Measurements from ENCODE around the gene ACOX2. TPM values are rescaled to one million over a fixed set of nuclear protein-coding genes. Genes with fewer than 3 reads are reported as not detected.
A peak's percentile ranks its signal among the peaks of the same experiment; 100 is the strongest.

Gene ACOX2
- total RNA-seq, 1 donor from 2014 or later: not detected

DNA sequence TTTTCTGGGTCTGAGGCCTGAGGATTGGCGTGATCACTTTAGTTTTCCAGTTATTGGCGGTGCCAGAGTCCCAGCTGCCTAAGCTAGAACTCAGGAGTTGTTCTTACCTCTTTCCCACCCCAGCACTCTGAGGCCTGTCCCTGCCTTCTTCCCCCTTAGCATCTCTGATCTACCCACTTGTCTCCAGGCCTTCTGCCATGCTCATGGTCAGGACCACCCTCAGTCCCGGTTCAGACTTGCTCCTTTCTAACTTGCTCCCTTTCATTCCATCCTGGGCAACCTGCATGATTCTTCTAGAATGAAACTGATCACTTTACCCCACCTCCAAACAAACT, 15.7 kb downstream of the ACOX2 start:
- H3K4me1 Mint-ChIP-seq: no peaks in the 10 kb centered on the region
- no peaks in the 10 kb centered on the region for H3K9me3 Mint-ChIP-seq
- intact Hi-C loops (cut with micrococcal nuclease): no loop called here
- H3K4me3 Mint-ChIP-seq: no peak overlapping the region
- peaks cover 3% of the 10 kb centered on the region for H3K27me3 Mint-ChIP-seq
- no peaks in the 10 kb centered on the region for H3K36me3 Mint-ChIP-seq (ENCODE audit: low read depth)
- H3K27ac Mint-ChIP-seq: no peak overlapping the region
- no peak for DNase-seq

DNA sequence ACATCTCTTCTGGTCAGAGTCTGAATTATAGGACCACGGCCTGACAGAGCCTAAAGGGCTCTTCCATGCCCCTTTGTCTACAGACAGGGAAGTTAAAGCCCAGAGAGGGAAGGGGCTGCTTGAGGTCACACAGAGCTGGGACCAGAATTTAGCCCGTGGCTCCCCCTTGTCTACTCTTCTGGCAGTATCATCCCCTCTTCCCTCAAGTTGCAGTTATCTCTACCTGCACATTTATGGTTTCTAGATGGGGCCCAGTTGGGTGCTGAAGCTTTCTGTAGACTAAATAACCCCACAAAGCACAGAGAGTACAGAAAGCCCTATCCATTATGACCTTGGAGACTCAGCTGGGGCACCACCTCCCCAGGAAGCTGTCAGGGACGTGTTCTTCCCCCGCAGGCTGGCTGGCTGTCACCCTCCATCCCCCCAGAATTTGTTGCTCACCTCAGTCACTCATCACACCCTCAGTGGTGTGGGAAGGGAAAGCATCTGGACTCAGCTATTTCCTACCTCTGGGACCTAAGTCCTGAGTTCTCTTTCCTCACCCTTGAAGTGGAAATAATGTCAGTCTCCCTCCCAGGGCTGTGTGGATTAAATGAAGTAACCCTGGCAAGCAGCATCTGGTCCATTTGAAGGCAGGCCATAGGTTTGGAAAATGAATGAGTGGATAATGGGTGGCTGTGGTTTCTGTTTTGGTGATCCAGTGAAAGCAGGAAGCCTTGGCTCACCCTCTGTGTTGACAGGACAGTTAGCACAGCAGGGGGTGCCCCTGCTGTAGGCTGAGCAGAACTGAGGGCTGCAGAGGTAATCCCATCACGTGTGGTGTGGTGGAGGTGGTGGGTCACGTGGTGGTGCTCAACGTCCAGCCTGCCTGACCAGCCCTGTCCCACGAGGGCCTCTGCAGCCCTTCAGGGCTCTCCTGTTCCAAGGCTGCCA, 16.3 kb downstream of the ACOX2 start:
- DNase-seq: no peak
- intact Hi-C loops (cut with micrococcal nuclease): no loop called here
- H3K9me3 Mint-ChIP-seq: no peaks in the 10 kb centered on the region
- no peaks in the 10 kb centered on the region for H3K36me3 Mint-ChIP-seq (ENCODE audit: low read depth)
- no peak overlapping the region for H3K4me3 Mint-ChIP-seq
- no peak overlapping the region for H3K27ac Mint-ChIP-seq
- H3K27me3 Mint-ChIP-seq: peaks cover 3% of the 10 kb centered on the region
- no peaks in the 10 kb centered on the region for H3K4me1 Mint-ChIP-seq

- intact Hi-C loops (cut with micrococcal nuclease): no loop called here
- no peaks in the 10 kb centered on the region for H3K9me3 Mint-ChIP-seq
These were observed 17.2 kb downstream of the ACOX2 start for GRCh38 chr3:58519668-58520402.

DNA sequence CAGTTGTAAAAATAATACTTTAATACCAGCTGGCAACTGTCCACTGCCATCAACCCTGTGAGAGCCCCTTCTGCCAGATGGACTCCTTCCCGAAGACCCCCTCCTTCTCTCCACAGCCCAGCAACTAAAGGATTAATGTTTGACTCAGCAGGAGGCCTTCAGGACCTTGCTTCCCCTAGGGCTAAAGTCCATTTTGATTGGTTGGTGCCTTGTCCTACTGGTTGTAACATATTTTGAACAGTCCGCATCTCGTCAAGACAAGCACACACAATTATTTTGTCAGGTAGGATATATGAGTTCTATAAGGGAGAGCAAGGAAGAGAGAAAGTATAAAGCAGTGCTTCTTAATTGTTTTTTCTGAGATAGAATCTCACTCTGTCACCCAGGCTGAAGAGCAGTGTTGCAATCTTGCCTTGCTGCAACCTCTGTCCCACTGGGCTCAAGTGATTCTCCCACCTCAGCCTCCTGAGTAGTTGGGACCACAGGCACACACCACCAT, 18.6 kb downstream of the ACOX2 start:
- Mint-ChIP-seq H3K4me1 (no peaks in the 10 kb centered on the region), H3K27me3 (peaks cover 3% of the 10 kb centered on the region), H3K9me3 (no peaks in the 10 kb centered on the region)

More at GRCh38 chr3:58519668-58520402, 17.2 kb downstream of the ACOX2 start:
- no peaks in the 10 kb centered on the region for H3K4me1 Mint-ChIP-seq
- no peaks in the 10 kb centered on the region for H3K36me3 Mint-ChIP-seq (ENCODE audit: low read depth)
- no peak overlapping the region for H3K4me3 Mint-ChIP-seq
- H3K27me3 Mint-ChIP-seq: peaks cover 3% of the 10 kb centered on the region
- H3K27ac Mint-ChIP-seq: no peak overlapping the region
- no peak for DNase-seq

DNA sequence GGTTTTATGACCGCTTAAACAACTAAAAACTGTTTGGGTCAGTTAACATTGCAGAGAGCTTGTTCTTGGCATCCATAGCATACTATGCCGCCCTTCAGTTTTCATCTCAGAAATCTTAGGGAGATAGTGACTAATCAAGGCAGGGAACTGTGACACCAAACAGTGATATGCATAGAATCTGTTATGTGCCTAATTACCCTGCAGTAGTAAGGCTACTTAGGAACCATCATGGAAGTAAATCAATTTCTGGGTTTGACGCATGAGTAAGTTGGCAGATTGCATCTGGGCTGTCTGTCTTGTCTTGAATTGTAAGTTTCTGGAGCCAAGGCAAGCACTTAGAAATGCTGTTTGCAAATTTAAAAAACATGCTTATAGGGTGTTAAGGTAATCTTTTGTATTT, 22.6 kb downstream of the ACOX2 start:
- Mint-ChIP-seq H3K4me1 (no peaks in the 10 kb centered on the region), H3K36me3 (ENCODE audit: low read depth) (no peaks in the 10 kb centered on the region)

More for the DNA sequence above, 18.6 kb downstream of the ACOX2 start:
- intact Hi-C loops (cut with micrococcal nuclease): no loop called here
- Mint-ChIP-seq H3K27ac (no peak overlapping the region), H3K36me3 (ENCODE audit: low read depth) (no peaks in the 10 kb centered on the region), H3K4me3 (no peak overlapping the region)
- no peak for DNase-seq

GRCh38 chr3:58508437-58508836, 28.6 kb downstream of the ACOX2 start:
- intact Hi-C loops (cut with micrococcal nuclease): no loop called here
- no peak overlapping the region for H3K4me3 Mint-ChIP-seq
- no peaks in the 10 kb centered on the region for H3K4me1 Mint-ChIP-seq

More for the DNA sequence above, 22.6 kb downstream of the ACOX2 start:
- no peak for DNase-seq
- intact Hi-C loops (cut with micrococcal nuclease): no loop called here
- H3K4me3 Mint-ChIP-seq: no peak overlapping the region
- peaks cover 3% of the 10 kb centered on the region for H3K27me3 Mint-ChIP-seq
- no peaks in the 10 kb centered on the region for H3K9me3 Mint-ChIP-seq
- no peak overlapping the region for H3K27ac Mint-ChIP-seq

DNA sequence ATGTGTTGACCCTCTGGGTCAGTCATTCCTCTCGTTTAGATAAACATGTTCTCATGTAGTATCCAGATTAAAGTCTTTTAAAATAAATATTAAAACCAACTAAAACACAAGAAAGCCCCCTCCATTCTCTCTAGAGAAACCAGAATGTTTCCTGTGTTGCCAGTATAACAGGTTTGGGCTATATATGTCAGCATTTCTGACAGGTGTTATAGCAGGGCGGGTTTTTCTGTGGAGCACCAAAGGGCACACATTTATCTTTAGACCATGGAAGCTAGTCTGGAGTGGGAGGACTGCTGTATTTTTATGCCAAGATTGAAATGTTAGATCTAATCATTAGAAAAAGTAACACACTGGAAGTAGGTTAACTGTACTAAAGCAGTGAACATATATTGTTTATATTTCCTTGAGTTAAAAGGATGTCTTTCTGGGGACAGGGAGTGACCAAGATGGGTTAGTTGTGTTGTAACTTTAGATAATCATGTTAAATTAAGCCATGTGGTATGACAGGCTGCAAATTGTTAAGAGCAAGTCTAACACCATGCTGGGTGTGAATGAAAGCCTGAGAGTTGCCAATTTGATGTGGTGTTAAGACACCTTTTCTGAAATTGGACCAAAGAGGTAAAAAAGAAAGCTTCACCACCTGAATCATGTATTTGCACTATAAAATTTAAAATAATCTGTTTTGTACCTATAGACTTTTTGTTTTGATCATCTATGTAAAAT, 29.5 kb downstream of the ACOX2 start:
- Mint-ChIP-seq H3K27ac (no peak overlapping the region), H3K4me3 (no peak overlapping the region), H3K36me3 (ENCODE audit: low read depth) (peaks cover 3% of the 10 kb centered on the region), H3K27me3 (no peaks in the 10 kb centered on the region), H3K4me1 (no peaks in the 10 kb centered on the region), H3K9me3 (no peaks in the 10 kb centered on the region)
- no peak for DNase-seq
- intact Hi-C loops (cut with micrococcal nuclease): no loop called here

More at GRCh38 chr3:58508437-58508836, 28.6 kb downstream of the ACOX2 start:
- Mint-ChIP-seq H3K27ac (no peak overlapping the region), H3K9me3 (no peaks in the 10 kb centered on the region), H3K36me3 (ENCODE audit: low read depth) (no peaks in the 10 kb centered on the region), H3K27me3 (no peaks in the 10 kb centered on the region)
- no peak for DNase-seq

GRCh38 chr3:58502872-58503271, 34.1 kb downstream of the ACOX2 start:
- H3K9me3 Mint-ChIP-seq: no peaks in the 10 kb centered on the region
- H3K4me1 Mint-ChIP-seq: peaks cover 3% of the 10 kb centered on the region
- no peak overlapping the region for H3K27ac Mint-ChIP-seq
- intact Hi-C loops (cut with micrococcal nuclease): no loop called here
- peaks cover 23% of the 10 kb centered on the region for H3K36me3 Mint-ChIP-seq (ENCODE audit: low read depth)
- no peak for DNase-seq
- H3K4me3 Mint-ChIP-seq: no peak overlapping the region
- H3K27me3 Mint-ChIP-seq: no peaks in the 10 kb centered on the region

GRCh38 chr3:58497097-58497496, 39.9 kb downstream of the ACOX2 start:
- peaks cover 9% of the 10 kb centered on the region for H3K27me3 Mint-ChIP-seq
- no peaks in the 10 kb centered on the region for H3K9me3 Mint-ChIP-seq
- peaks cover 20% of the 10 kb centered on the region for H3K4me1 Mint-ChIP-seq
- H3K36me3 Mint-ChIP-seq (ENCODE audit: low read depth): peaks cover 22% of the 10 kb centered on the region
- H3K27ac Mint-ChIP-seq: no peak overlapping the region
- intact Hi-C loops (cut with micrococcal nuclease): no loop called here
- no peak overlapping the region for H3K4me3 Mint-ChIP-seq
- no peak for DNase-seq

DNA sequence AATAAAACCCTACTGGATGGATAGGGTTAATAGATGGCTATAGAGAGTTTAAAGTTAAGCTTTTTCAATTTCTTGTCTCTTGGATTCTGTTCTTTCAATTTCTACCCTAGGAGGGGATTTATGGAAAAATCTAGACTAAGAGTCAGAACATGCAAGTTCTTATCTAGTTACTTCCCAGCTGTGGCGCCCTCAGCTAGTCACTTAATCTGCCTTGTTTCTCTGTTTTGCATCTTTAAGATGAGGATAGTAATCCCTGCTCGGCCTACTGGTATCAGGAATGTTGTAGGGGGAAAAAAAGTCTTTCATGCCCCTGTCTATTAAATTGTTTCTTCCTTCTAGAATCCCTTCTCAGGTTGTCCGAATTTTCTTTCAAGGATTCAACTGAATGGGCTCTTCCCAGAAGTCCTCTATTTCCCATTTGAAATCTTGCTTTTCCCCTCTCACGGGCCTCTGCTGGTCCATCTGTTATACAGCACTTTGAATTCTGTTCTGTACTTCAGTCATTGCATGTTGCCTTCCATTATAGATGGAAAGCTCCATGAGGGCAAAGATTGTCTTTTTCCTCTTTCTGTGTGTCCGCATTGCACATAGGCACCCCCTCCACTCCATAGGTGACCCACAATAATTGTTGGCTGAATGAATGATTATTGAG, 40.7 kb downstream of the ACOX2 start:
- Mint-ChIP-seq H3K4me1 (peaks cover 22% of the 10 kb centered on the region), H3K27ac (no peak overlapping the region), H3K36me3 (ENCODE audit: low read depth) (peaks cover 18% of the 10 kb centered on the region), H3K4me3 (no peak overlapping the region), H3K27me3 (peaks cover 11% of the 10 kb centered on the region), H3K9me3 (no peaks in the 10 kb centered on the region)
- intact Hi-C loops (cut with micrococcal nuclease): no loop called here
- DNase-seq: no peak

DNA sequence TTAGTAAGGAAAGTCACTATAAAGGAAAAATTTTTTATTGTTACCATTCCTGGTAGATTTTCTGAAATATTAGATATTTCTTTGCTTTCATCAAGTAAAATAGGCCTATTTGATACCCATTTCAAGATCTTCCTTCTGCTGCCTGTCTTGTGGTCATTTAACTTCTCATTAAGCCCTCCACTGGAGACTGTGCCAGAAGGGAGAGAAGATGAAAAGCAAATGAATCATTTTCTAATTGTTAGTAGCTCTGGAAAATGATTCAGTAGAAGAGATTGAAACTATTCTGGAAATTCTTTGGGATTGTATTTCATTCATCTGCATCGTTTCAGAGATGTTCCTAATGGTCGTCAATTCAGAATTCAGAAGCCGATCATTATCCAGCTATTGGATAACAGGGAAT, 41.9 kb downstream of the ACOX2 start:
- H3K4me1 Mint-ChIP-seq: peaks cover 23% of the 10 kb centered on the region
- H3K4me3 Mint-ChIP-seq: no peak overlapping the region
- peaks cover 11% of the 10 kb centered on the region for H3K36me3 Mint-ChIP-seq (ENCODE audit: low read depth)
- peaks cover 12% of the 10 kb centered on the region for H3K27me3 Mint-ChIP-seq
- no peak for DNase-seq
- intact Hi-C loops (cut with micrococcal nuclease): no loop called here
- no peak overlapping the region for H3K27ac Mint-ChIP-seq
- no peaks in the 10 kb centered on the region for H3K9me3 Mint-ChIP-seq

DNA sequence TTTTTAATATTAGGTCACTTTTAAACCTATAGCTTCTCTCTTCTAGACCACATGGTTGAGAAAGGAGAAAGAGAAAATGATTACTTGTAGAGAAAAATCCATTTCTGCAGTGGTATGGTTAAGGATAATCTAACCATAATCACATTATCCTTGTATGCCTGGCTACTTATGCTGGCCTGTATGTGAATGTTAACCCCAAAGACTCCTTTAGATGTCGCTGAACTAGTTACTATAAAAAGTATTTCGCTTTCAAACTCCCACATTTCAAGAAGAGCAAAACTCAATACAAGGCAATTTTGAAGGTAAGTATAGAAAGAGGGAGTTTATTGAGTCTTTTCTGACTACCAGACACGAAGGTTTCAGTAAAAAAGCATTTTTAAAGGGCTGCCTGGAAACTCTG, 42.9 kb downstream of the ACOX2 start:
- no peak overlapping the region for H3K27ac Mint-ChIP-seq
- H3K36me3 Mint-ChIP-seq (ENCODE audit: low read depth): peaks cover 7% of the 10 kb centered on the region
- DNase-seq: no peak
- intact Hi-C loops (cut with micrococcal nuclease): loop anchor here (5.0 kb wide), 1 partner anchor 558 kb away; the partner anchor contains the start of gene CFAP20DC
- H3K9me3 Mint-ChIP-seq: no peaks in the 10 kb centered on the region
- peaks cover 21% of the 10 kb centered on the region for H3K27me3 Mint-ChIP-seq
- H3K4me1 Mint-ChIP-seq: peaks cover 26% of the 10 kb centered on the region
- H3K4me3 Mint-ChIP-seq: peak overlapping the region; percentile 49

DNA sequence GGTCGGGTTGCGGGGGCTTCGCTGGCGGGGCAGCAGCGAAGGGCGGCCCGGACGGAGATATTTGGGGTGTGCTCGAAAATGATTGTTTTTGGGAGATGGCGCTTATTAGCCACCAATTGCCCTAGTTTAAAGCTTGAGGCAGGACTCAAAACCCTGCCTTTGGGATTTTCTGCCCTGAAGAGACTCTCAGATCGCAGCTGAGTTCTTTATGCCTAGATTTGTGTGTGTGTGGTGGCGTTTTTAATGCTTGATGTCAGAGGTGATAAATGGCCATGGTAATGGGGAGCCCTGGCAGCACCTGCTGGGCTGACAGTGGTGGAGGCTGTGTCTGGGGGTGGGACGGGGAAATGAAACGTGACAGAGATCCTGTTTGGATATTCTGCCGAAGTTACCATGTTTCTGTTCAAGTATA, 44.5 kb downstream of the ACOX2 start:
- Mint-ChIP-seq H3K9me3 (no peaks in the 10 kb centered on the region), H3K4me3 (peak overlapping the region; percentile 91), H3K27ac (peak overlapping the region; percentile 86), H3K27me3 (peaks cover 37% of the 10 kb centered on the region), H3K36me3 (ENCODE audit: low read depth) (peaks cover 2% of the 10 kb centered on the region), H3K4me1 (peaks cover 23% of the 10 kb centered on the region)
- peak; percentile 75 for DNase-seq
- intact Hi-C loops (cut with micrococcal nuclease): loop anchor here (1.0 to 5.0 kb wide), 3 partner anchors 29 to 560 kb away; partner anchors contain the start of gene CFAP20DC

Measured in activated CD4-positive, alpha-beta T cell treated with anti-CD3 and anti-CD28 coated beads, Interleukin-2, amount 10 ng/mL, durations not matched to agents 24 days and 14 days (primary cell).